Peyer's patch (tissue), 4 donors: ENCODE results near the gene TMEFF1. TPM values are rescaled to one million over a fixed set of nuclear protein-coding genes. Genes with fewer than 3 reads are reported as not detected.

Experiments
- DNase-seq, 3 donors: peaks; one replicate each; pipeline ENCODE4 v3.0.0-alpha.2; 2017 to 2019
- H3K27ac ChIP-seq, 4 donors: fragments of 200-600 bp; sonication (generic); one replicate each; pipeline ENCODE4 v1.5.1; 2016 to 2019
- H3K27me3 ChIP-seq, 2 donors: fragments of 200-600 bp; sonication (generic); one replicate each; pipeline ENCODE4 v1.5.1; 2019
- H3K36me3 ChIP-seq, 3 donors: fragments of 200-600 bp; sonication (generic); one replicate each; pipeline ENCODE4 v1.5.1; 2016 to 2019
- H3K4me1 ChIP-seq, 4 donors: fragments of 200-600 bp; sonication (generic); one replicate each; pipeline ENCODE4 v1.5.1; 2016 to 2019
- H3K4me3 ChIP-seq, 4 donors: fragments of 200-600 bp; sonication (generic); 1 replicate in 3 of 4; 2 replicates in 1 of 4; pipeline ENCODE4 v1.5.1; 2016 to 2019; ENCODE audit warnings: mild to moderate bottlenecking in 1 of 4
- H3K9me3 ChIP-seq, 4 donors: fragments of 200-600 bp; sonication (generic); one replicate each; pipeline ENCODE4 v1.5.1; 2016 to 2019; ENCODE audit warnings: mild to moderate bottlenecking in 1 of 4
- POLR2A ChIP-seq, 2 donors: fragments of 450-650 bp; IDR thresholded peaks; one replicate each; pipeline ENCODE4 v1.5.1; 2017; ENCODE audit warnings: antibody characterized with exemption in 2 of 2, mild to moderate bottlenecking in 2 of 2, moderate library complexity in 2 of 2
- total RNA-seq, 4 donors: library from RNA; depleted of rRNA; stranded (reverse); fragments of >200 nt; gene quantifications; one replicate each; pipeline ENCODE4 v1.1.0, GENCODE V29; 2016
- TF ChIP-seq, protein P1 (sequence below), 6 experiments: fragments of 450-650 bp in 4 of 6; fragments of 200-600 bp in 2 of 6; sonication (generic) in 1 of 6; IDR thresholded peaks; one replicate each; pipeline ENCODE4 v1.5.1; 2017 to 2019; ENCODE audit warnings: antibody characterized with exemption in 6 of 6, mild to moderate bottlenecking in 3 of 6, moderate library complexity in 1 of 6

The TMEFF1 gene
- total RNA-seq, 4 donors from 2014 or later, result 0.40 TPM; not detected in 3

DNA sequence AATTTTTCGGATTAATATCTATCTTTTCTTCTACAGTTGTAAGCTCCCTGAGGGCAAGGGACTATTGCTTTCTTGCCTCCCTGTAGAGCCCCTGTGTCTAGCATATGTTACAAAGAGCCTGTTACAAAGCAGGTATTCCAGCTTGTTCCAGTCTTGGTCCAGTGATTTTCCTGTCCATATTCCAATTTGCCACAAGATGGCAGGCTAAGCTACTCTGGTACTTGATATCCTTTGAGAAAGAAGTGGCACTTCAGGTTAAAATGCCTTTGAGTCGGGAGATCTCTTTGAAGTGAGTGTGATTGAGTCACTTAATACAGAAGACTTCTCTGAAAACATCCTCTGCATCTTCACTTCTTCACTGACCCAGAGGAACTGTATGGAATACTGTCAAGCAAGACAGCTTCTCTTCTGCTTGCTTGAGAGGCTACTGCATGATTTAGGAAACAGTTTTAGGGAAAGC lies 129.4 kb downstream of the TMEFF1 start:
- no peak for DNase-seq
- no peak overlapping the region for H3K4me3 ChIP-seq

DNA sequence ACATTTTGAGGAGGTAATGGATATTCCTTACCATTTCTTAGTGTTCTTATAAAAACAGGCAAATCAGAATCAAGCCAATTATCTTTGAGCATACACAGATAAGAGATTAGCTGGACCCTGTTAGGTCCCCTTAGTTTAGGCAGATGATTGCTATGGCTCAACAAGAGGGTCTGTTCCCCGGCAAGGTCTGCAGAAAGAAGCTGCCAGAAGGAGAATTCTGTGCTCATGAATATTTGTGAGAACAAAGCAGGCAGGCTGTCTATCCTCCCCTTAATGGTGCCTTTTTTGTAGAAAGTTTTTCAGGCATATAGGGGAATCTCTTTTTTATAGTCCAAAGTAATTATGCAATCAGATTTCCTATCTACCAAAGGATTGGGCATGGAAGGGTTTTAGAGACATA lies 132.5 kb downstream of the TMEFF1 start:
- peaks cover 0 to 3% (median 0%) of the 10 kb centered on the region in 4 donors for H3K9me3 ChIP-seq
- no peaks in the 10 kb centered on the region for H3K27me3 ChIP-seq
- no peaks in the 10 kb centered on the region for H3K36me3 ChIP-seq
- DNase-seq, result no peak
- H3K27ac ChIP-seq, result no peak overlapping the region
- TF ChIP-seq POLR2A (IDR thresholded peaks at IDR 0.05), result no peak
- TF ChIP-seq, protein P1, sequence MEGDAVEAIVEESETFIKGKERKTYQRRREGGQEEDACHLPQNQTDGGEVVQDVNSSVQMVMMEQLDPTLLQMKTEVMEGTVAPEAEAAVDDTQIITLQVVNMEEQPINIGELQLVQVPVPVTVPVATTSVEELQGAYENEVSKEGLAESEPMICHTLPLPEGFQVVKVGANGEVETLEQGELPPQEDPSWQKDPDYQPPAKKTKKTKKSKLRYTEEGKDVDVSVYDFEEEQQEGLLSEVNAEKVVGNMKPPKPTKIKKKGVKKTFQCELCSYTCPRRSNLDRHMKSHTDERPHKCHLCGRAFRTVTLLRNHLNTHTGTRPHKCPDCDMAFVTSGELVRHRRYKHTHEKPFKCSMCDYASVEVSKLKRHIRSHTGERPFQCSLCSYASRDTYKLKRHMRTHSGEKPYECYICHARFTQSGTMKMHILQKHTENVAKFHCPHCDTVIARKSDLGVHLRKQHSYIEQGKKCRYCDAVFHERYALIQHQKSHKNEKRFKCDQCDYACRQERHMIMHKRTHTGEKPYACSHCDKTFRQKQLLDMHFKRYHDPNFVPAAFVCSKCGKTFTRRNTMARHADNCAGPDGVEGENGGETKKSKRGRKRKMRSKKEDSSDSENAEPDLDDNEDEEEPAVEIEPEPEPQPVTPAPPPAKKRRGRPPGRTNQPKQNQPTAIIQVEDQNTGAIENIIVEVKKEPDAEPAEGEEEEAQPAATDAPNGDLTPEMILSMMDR (IDR thresholded peaks at IDR 0.05), result no peak
- no peak overlapping the region for H3K4me3 ChIP-seq
- H3K4me1 ChIP-seq, result no peaks in the 10 kb centered on the region

More for the DNA sequence above, 129.4 kb downstream of the TMEFF1 start:
- Histone ChIP-seq H3K27ac (no peak overlapping the region), H3K4me1 (peaks cover 0 to 12% (median 0%) of the 10 kb centered on the region in 4 donors), H3K27me3 (no peaks in the 10 kb centered on the region), H3K36me3 (no peaks in the 10 kb centered on the region), H3K9me3 (no peaks in the 10 kb centered on the region)
- TF ChIP-seq POLR2A (IDR thresholded peaks at IDR 0.05), result no peak
- TF ChIP-seq, protein P1 (IDR thresholded peaks at IDR 0.05), result peak in 4 of 6 experiments; percentile 15 to 51 (median 47)

DNA sequence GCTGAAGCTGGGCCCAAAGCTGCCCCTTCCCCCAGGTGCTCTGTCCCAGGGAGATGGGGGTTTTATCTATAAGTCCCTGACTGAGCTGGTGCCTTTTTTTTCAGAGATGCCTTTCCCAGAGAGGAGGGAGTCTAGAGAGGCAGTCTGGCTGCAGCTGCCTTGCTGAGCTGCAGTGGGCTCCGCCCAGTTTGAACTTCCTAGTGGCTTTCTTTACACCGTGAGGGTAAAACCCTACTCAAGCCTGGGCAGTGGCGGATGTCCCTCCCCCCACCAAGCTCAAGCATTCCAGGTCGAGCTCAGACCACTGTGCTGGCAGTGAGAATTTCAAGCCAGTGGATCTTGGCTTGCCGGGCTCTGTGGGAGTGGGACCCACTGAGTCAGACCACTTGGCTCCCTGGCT lies 146.2 kb downstream of the TMEFF1 start:
- no peaks in the 10 kb centered on the region for H3K36me3 ChIP-seq
- no peak for DNase-seq
- no peak for TF ChIP-seq POLR2A (IDR thresholded peaks at IDR 0.05)
- TF ChIP-seq, protein P1 (IDR thresholded peaks at IDR 0.05), result no peak
- H3K27me3 ChIP-seq, result no peaks in the 10 kb centered on the region
- no peak overlapping the region for H3K27ac ChIP-seq
- H3K9me3 ChIP-seq, result peaks cover 0 to 6% (median 0%) of the 10 kb centered on the region in 4 donors
- H3K4me1 ChIP-seq, result no peaks in the 10 kb centered on the region
- no peak overlapping the region for H3K4me3 ChIP-seq

DNA sequence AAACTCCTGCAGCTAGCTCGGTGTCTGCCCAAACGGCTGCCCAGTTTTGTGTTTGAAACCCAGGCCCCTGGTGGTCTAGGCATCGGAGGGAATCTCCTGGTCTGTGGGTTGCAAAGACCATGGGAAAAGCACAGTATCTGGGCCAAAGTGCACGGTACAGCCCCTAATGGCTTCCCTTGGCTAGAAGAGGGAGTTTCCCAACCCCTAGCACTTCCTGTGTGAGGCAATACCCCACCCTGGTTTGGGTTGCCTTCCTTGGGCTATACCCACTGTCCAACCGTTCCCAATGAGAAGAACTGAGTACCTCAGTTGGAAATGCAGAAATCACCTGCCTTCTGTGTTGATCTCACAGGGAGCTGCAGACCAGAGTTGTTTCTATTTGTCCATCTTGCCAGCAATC lies 146.7 kb downstream of the TMEFF1 start:
- Histone ChIP-seq H3K27ac (no peak overlapping the region), H3K27me3 (no peaks in the 10 kb centered on the region), H3K9me3 (peaks cover 0 to 6% (median 0%) of the 10 kb centered on the region in 4 donors), H3K4me1 (no peaks in the 10 kb centered on the region), H3K4me3 (no peak overlapping the region), H3K36me3 (no peaks in the 10 kb centered on the region)
- no peak for DNase-seq
- TF ChIP-seq, protein P1 (IDR thresholded peaks at IDR 0.05), result no peak
- no peak for TF ChIP-seq POLR2A (IDR thresholded peaks at IDR 0.05)

DNA sequence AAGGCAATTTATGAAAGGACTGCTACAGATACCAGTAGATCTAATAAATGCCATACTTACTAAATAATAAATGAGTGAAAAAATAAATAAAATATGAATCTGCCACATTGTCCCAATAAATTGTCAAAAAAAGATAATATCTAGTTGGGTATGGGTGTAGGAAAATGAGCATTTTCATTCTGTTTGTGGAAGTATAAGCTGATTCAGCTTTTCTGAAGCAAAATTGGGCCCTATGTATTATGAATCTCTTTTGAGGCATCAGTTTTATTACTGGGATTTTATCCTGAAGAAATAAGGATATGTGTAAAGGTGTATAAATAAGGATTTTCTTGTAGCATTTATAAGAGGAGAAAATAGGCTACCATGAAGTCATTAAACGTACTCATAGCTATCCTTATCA lies 151.0 kb downstream of the TMEFF1 start:
- no peak overlapping the region for H3K27ac ChIP-seq
- TF ChIP-seq, protein P1 (IDR thresholded peaks at IDR 0.05), result no peak
- TF ChIP-seq POLR2A (IDR thresholded peaks at IDR 0.05), result no peak
- no peaks in the 10 kb centered on the region for H3K36me3 ChIP-seq
- no peak overlapping the region for H3K4me3 ChIP-seq
- no peaks in the 10 kb centered on the region for H3K4me1 ChIP-seq
- no peaks in the 10 kb centered on the region for H3K9me3 ChIP-seq
- H3K27me3 ChIP-seq, result no peaks in the 10 kb centered on the region
- DNase-seq, result no peak

DNA sequence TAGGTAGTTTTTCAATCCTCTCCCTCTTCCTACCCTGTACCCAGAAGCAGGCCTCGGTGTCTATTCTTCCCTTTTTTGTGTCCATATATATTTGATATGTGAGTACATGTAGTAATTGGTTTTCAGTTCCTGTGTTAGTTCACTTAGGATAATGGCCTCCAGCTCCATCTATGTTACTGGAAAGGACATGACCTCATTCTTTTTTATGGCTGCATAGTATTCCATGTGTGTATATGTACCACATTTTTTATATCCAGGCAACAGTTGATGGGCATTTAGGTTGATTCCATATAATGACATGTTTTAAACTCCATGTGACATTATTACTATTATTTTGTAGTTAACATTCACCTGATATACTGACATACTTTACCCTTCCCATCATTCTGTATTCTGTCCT lies 154.0 kb downstream of the TMEFF1 start:
- TF ChIP-seq, protein P1 (IDR thresholded peaks at IDR 0.05), result no peak
- TF ChIP-seq POLR2A (IDR thresholded peaks at IDR 0.05), result no peak
- Histone ChIP-seq H3K27me3 (no peaks in the 10 kb centered on the region), H3K27ac (no peak overlapping the region), H3K4me3 (no peak overlapping the region), H3K4me1 (no peaks in the 10 kb centered on the region), H3K9me3 (no peaks in the 10 kb centered on the region), H3K36me3 (no peaks in the 10 kb centered on the region)
- DNase-seq, result no peak
